Stimulated activated CD4-positive, alpha-beta T cell treated with anti-CD3 and anti-CD28 coated beads, Interleukin-15, amount 100 ng/mL, for 1 hour (primary cell): ENCODE data around the gene FCHO1.
A peak's percentile ranks its signal among the peaks of the same experiment; 100 is the strongest.

Experiments used
- DNase-seq, 2 donors: peaks; one replicate each; pipeline ENCODE4 v3.0.0-alpha.2; 2020; ENCODE audit warnings: low read depth in 1 of 2, low spot score in 1 of 2

FCHO1 gene

DNA sequence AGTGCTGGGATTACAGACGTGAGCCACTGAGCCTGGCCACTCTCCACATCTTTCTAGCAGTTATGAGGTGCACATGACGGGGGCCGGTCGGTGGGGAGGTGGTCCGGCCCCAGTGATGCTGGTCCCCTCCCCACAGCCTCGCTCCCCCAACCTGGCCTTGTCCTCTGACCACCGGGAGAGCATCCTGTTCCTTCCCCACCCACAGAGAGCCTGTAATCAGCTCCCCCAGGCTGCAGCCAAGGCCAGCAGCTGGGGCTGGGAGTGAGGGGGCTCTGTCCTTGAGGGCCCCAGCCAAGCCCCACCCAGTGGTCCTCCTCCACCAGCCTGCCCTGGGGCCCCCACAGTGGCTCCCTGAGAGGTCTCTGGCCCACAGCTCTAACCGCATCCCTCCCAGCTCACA lies 73.1 kb downstream of the FCHO1 start:
- no peak for DNase-seq

GRCh38 chr19:17826508-17827056 lies 75.3 kb downstream of the FCHO1 start:
- no peak for DNase-seq

DNA sequence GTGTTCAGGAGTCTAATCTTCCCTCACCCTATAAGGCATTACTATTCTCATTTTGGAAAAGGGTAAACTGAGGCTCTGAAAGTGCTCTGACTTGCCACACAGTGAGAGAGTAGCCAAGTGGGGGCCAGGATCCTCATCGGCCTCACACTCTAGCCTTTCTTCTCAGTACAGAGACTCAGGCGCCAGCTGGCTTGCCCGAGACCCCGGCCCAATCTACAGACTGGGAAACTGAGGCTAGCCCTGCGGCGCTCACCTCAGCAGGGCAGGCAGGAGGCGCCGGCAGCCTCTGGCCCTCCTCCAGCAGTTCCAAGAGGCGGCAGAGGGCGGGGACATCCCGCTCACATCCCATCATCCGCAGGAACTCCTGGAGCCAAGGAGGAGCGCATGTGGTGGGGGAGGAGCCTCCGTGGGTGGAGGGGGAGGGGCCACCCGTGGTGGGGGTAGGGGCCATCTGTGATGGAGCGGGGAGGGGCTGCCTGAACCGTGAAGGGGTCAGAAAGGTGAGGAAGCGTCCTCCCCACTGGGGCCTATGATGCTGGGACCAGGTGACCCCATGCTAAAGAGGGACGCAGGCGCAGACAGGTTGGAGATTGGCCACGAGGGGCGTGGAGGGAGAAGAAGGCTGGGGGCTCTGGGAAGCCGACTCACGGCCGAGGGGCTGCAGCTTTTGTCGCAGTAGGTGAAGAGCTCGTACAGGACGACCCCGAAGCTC lies 78.7 kb downstream of the FCHO1 start:
- no peak for DNase-seq

DNA sequence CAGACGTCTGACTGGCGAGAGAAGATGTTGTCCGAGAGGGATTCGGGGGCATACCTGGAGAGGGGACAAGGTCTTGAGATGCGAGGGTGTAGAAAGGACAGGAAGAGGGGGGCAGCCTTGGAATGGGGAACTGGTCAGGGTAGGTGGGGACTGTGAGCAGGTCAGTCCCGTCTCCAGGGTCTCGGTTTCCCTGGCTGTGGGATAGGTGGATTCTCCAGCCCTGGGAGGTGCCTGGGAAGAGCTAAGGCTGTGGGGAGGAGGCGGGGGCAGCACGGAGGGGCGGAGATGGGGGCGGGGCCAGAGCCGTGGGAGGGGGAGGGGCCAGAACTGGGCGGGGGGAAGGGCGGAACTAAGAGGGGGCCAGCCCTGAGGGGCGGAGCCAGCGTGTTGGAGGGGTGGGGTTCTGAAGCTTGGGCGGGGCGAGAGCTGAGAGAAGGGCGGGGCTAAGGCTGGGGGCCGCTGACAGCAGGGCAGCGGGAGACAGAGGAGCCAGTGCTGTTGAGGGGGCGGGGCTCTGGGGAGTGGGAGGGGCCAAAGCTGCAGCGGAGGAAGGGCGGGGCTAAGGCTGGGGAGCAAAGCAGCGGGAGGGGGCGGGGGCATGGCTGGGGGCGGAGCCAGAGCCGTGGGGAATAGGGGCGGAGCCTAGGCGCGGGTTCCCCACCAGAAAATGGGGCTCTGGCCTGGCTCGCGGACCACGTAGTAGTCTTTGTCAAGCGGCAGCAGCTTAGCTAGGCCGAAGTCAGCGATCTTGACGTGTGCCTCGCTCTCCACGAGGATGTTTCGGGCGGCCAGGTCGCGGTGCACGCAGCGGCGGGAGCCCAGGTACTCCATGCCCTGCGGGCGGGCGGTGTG lies 79.5 kb downstream of the FCHO1 start:
- DNase-seq = peak in 1 of 2 donors; percentile 39

GRCh38 chr19:17831419-17831888 lies 80.2 kb downstream of the FCHO1 start:
- no peak for DNase-seq

GRCh38 chr19:17832443-17833208 lies 81.3 kb downstream of the FCHO1 start:
- no peak for DNase-seq

DNA sequence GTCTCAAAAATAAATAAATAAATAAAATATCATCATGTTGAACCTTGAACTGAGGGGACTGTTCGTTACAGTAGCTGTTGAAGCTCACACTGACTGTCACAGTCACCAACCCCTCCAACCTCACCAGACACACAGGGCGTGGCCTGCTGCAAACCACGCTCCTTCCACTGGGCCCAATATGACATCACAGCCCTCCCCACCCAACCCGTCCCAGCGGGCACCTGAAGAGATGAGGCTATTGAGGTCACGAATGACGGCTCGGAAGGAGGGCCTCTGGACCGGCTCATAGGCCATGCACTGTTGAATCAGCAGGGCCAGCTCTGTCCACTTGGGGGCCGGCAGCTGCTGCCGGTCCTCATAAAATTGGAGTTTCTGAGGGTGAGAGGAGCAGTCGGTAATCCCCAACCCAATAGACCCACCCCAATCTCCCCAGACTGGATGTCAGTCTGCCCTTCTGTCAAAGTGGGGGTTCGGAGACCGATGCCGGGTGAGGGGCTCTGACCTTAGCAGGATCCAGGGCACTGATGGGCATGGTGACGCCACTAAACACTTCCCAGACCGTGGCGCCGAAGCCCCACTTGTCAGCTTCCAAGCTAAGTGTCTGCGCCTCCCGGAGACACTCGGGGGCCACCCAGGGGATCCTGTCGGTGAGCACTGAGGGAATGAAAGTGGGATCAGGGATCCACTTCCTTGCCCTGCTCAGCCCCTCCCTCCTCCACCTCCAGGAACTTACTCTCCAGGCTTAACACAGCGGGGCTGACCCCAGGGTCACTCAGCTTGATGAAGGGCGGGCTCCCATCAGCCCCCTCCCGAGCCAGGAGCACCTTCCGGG lies 83.3 kb downstream of the FCHO1 start:
- DNase-seq = no peak

DNA sequence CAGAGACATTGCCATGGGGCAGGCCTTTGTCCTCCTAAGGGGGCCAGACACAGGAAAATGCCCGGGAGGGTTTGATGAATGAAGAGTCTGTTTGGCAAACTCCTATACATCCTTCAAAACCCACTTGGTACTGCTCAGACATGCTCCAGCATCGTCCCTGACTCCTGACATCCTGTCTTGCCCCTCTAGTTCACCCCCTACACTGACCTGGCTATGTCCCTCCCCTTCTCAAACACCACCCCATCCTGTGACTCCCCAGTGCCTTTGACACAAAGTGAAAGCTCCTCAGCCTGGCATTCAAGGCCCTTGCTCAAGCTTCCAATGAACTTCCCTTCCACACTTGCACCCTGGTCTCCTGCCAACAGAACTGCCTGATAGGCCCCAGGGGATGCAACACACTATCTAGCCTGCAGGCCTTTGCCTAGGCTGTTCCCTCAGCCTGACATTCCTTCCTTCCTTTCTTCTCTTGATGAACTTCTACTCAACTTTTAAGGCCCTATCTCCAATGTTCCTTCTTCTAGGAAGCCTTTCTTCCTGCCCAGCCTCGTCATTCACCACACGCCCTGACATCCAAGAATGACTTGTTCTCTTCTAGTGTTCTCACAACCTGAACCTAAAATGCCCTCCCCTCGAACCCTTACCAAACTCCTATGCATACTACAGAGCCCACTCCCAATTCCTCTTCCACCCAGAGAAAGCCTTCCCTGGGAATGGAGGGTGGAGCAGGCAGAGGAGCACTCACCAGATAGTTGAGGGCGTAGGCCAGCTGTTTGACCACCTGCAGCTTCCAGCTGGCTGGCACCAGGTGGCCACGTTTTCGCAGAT lies 84.1 kb downstream of the FCHO1 start:
- DNase-seq = no peak

GRCh38 chr19:17836530-17836929 lies 85.3 kb downstream of the FCHO1 start:
- no peak for DNase-seq

- DNase-seq = no peak
These were observed 86.7 kb downstream of the FCHO1 start for GRCh38 chr19:17837972-17838371.
